Spinal cord (tissue), 10 donors: ENCODE measurements around the gene ODAD2. TPM values are rescaled to one million over a fixed set of nuclear protein-coding genes. Genes with fewer than 3 reads are reported as not detected.
"Not testable (repeated sequence)": the region's sequence is repeated elsewhere in the genome, so short reads cannot be mapped to it uniquely, and the experiment has no call there.

Source experiments
- DNase-seq, 6 donors: peaks; one replicate each; pipeline versions ENCODE4 v3.0.0 to v3.0.0-alpha.2; 2013 to 2015; ENCODE audit warnings: low spot score in 6 of 6, low read depth in 4 of 6
- H3K27ac ChIP-seq: one replicate; pipeline ENCODE4 v1.5.1; 2013; ENCODE audit warnings: low read depth, low read length, control low read depth
- H3K27me3 ChIP-seq: one replicate; pipeline ENCODE4 v1.6.1; 2013; ENCODE audit warnings: low read length; ENCODE audit not compliant: control insufficient read depth, insufficient read depth
- H3K36me3 ChIP-seq: one replicate; pipeline ENCODE4 v1.6.1; 2013; ENCODE audit warnings: low read length; ENCODE audit not compliant: control insufficient read depth, insufficient read depth
- H3K4me1 ChIP-seq: one replicate; pipeline ENCODE4 v1.6.1; 2013; ENCODE audit warnings: low read length; ENCODE audit not compliant: control insufficient read depth, insufficient read depth
- H3K4me3 ChIP-seq: one replicate; pipeline ENCODE4 v1.5.1; 2013; ENCODE audit warnings: low read depth, low read length, control low read depth
- H3K9me3 ChIP-seq: one replicate; pipeline ENCODE4 v1.6.1; 2013; ENCODE audit warnings: low read length; ENCODE audit not compliant: control insufficient read depth, insufficient read depth
- WGBS: methylation state at CpG from one replicate; pipeline ENCODE4 v1.1.5; 2013; ENCODE audit warnings: missing lambda C conversion rate; ENCODE audit not compliant: insufficient coverage; 5-methylcytosine and 5-hydroxymethylcytosine counted together
- polyA plus RNA-seq, 2 donors: library from polyadenylated mRNA; unstranded; fragments of 120-200 nt; gene quantifications; one replicate each; pipeline ENCODE4 v1.2.1, GENCODE V29; 2013; ENCODE audit not compliant: insufficient read length in 2 of 2
- total RNA-seq, 2 donors: library from RNA; depleted of rRNA in 1 of 2; stranded (reverse); fragments of 120-200 nt in 1 of 2; fragments of >200 nt in 1 of 2; gene quantifications; one replicate each; pipeline versions ENCODE4 v1.2.3 to v1.2.4, GENCODE V29; 2013 to 2014
- donor health status: healthy.

The ODAD2 gene
- total and polyA plus RNA-seq, 4 donors: 3.9 to 7.0 (median 5.7) TPM

- Histone ChIP-seq H3K36me3 (no peaks in the 10 kb centered on the region), H3K4me3 (no peak overlapping the region), H3K9me3 (no peaks in the 10 kb centered on the region), H3K4me1 (no peaks in the 10 kb centered on the region), H3K27me3 (no peaks in the 10 kb centered on the region), H3K27ac (no peak overlapping the region)
- WGBS: 100% methylated on average over 1 of the region's 1 CpG
- DNase-seq: no peak
Measured at GRCh38 chr10:28010821-28011220, 11.9 kb upstream of the ODAD2 start.

GRCh38 chr10:28008054-28008453, 9.2 kb upstream of the ODAD2 start:
- Histone ChIP-seq H3K27ac (no peak overlapping the region), H3K27me3 (no peaks in the 10 kb centered on the region), H3K9me3 (no peaks in the 10 kb centered on the region), H3K4me3 (no peak overlapping the region), H3K36me3 (no peaks in the 10 kb centered on the region), H3K4me1 (no peaks in the 10 kb centered on the region)
- no CpG with 5 or more reads among the region's 3 CpGs for WGBS
- DNase-seq: no peak

- H3K9me3 ChIP-seq: no peaks in the 10 kb centered on the region
- no peak overlapping the region for H3K4me3 ChIP-seq
- WGBS: 96% methylated on average over 6 of the region's 7 CpGs
- H3K4me1 ChIP-seq: peaks cover 4% of the 10 kb centered on the region
- H3K36me3 ChIP-seq: no peaks in the 10 kb centered on the region
- DNase-seq: no peak
- H3K27ac ChIP-seq: no peak overlapping the region
- no peaks in the 10 kb centered on the region for H3K27me3 ChIP-seq
Measured at GRCh38 chr10:28001353-28001752, 2.5 kb upstream of the ODAD2 start.

- peak in 5 of 6 donors; percentile 31 to 77 (median 61) for DNase-seq
- H3K36me3 ChIP-seq: no peaks in the 10 kb centered on the region
- no peaks in the 10 kb centered on the region for H3K9me3 ChIP-seq
- no peaks in the 10 kb centered on the region for H3K27me3 ChIP-seq
- H3K27ac ChIP-seq: peak overlapping the region; percentile 85
- H3K4me3 ChIP-seq: peak overlapping the region; percentile 77
- peaks cover 4% of the 10 kb centered on the region for H3K4me1 ChIP-seq
- 0% methylated on average over 62 of the region's 62 CpGs for WGBS
Measured at GRCh38 chr10:27998178-27998953, 513 bp downstream of the ODAD2 start.

- WGBS: no CpG with 5 or more reads among the region's 5 CpGs
- Histone ChIP-seq H3K27ac (peak overlapping the region; percentile 85), H3K4me1 (peaks cover 4% of the 10 kb centered on the region), H3K4me3 (peak overlapping the region; percentile 77), H3K9me3 (no peaks in the 10 kb centered on the region), H3K36me3 (no peaks in the 10 kb centered on the region), H3K27me3 (no peaks in the 10 kb centered on the region)
- peak in 1 of 6 donors; percentile 17 for DNase-seq
Measured at GRCh38 chr10:27997865-27998177, 1.1 kb downstream of the ODAD2 start.

GRCh38 chr10:27995311-27995710, 3.6 kb downstream of the ODAD2 start:
- no peaks in the 10 kb centered on the region for H3K9me3 ChIP-seq
- no peak overlapping the region for H3K27ac ChIP-seq
- WGBS: no CpG with 5 or more reads among the region's 2 CpGs
- no peak for DNase-seq
- H3K4me3 ChIP-seq: no peak overlapping the region
- H3K27me3 ChIP-seq: no peaks in the 10 kb centered on the region
- H3K4me1 ChIP-seq: peaks cover 4% of the 10 kb centered on the region
- no peaks in the 10 kb centered on the region for H3K36me3 ChIP-seq

GRCh38 chr10:27989357-27989756, 9.5 kb downstream of the ODAD2 start:
- DNase-seq, H3K27ac ChIP-seq, H3K27me3 ChIP-seq, H3K4me3 ChIP-seq, H3K36me3 ChIP-seq, H3K9me3 ChIP-seq, H3K4me1 ChIP-seq: not testable (repeated sequence)
- WGBS: no CpG with 5 or more reads among the region's 2 CpGs

- WGBS: no CpG with 5 or more reads among the region's 1 CpG
- Histone ChIP-seq H3K27me3 (no peaks in the 10 kb centered on the region), H3K4me1 (peaks cover 4% of the 10 kb centered on the region), H3K4me3 (no peak overlapping the region), H3K27ac (no peak overlapping the region), H3K36me3 (no peaks in the 10 kb centered on the region), H3K9me3 (no peaks in the 10 kb centered on the region)
- DNase-seq: peak in 2 of 6 donors; percentile 50 to 66
Measured at GRCh38 chr10:27986821-27987220, 12.1 kb downstream of the ODAD2 start.

GRCh38 chr10:27982875-27983543, 15.9 kb downstream of the ODAD2 start:
- 45% methylated on average over 5 of the region's 6 CpGs for WGBS
- no peaks in the 10 kb centered on the region for H3K27me3 ChIP-seq
- peaks cover 4% of the 10 kb centered on the region for H3K4me1 ChIP-seq

GRCh38 chr10:27981744-27982143, 17.1 kb downstream of the ODAD2 start:
- whole genome bisulfite sequencing: no CpG with 5 or more reads among the region's 4 CpGs
- no peaks in the 10 kb centered on the region for H3K9me3 ChIP-seq
- H3K4me1 ChIP-seq: peaks cover 4% of the 10 kb centered on the region
- H3K27ac ChIP-seq: no peak overlapping the region
- H3K4me3 ChIP-seq: no peak overlapping the region
- no peak for DNase-seq
- H3K36me3 ChIP-seq: no peaks in the 10 kb centered on the region
- H3K27me3 ChIP-seq: no peaks in the 10 kb centered on the region

More at GRCh38 chr10:27982875-27983543, 15.9 kb downstream of the ODAD2 start:
- peak in 2 of 6 donors; percentile 12 to 16 for DNase-seq
- Histone ChIP-seq H3K27ac (no peak overlapping the region), H3K9me3 (no peaks in the 10 kb centered on the region), H3K36me3 (no peaks in the 10 kb centered on the region), H3K4me3 (no peak overlapping the region)
